ENCODE data around the gene ERRFI1. TPM values are rescaled to one million over a fixed set of nuclear protein-coding genes. Genes with fewer than 3 reads are reported as not detected.

The ERRFI1 gene
- total and polyA plus RNA-seq, 2 of the 8 experiments (the other 6 are each of a cell fraction or from before 2014, with no cell fraction given): 23.4 to 46.1 TPM

GRCh38 chr1:8046391-8046790 is 20.3 kb upstream of the ERRFI1 start:
- no peak overlapping the region for H3K4me2 ChIP-seq (ENCODE audit: insufficient read depth in 1 of 2, low read depth in 2 of 2, low read length in 2 of 2)

More at GRCh38 chr1:8046391-8046790, 20.3 kb upstream of the ERRFI1 start:
- no peak overlapping the region for H2BK12ac ChIP-seq (ENCODE audit: low read depth, low read length)
- H4K8ac ChIP-seq (ENCODE audit: extremely low read depth, insufficient read depth, low read length): no peak overlapping the region
- FAIRE-seq (no peak), DNase-seq (ENCODE audit: low read depth in 1 of 2, low spot score in 2 of 2) (no peak)
- H4K91ac ChIP-seq (replicated peaks; ENCODE audit: insufficient read length, low read length): no peak overlapping the region
- ChIA-PET CTCF (ENCODE audit: partially characterized antibody) (no interaction called here), POLR2A (ENCODE audit: partially characterized antibody) (no interaction called here)
- WGBS, 2 experiments (ENCODE audit: extremely low coverage in 1 of 2, insufficient coverage in 1 of 2, insufficient read length in 1 of 2, insufficient replicate concordance in 2 of 2, low coverage in 1 of 2, low lambda C conversion rate in 2 of 2, missing lambda C conversion rate in 1 of 2): 91% methylated on average over 12 of the region's 12 CpGs; no CpG with 5 or more reads in 1 of the 2 experiments
- H3K4ac ChIP-seq (replicated peaks; ENCODE audit: insufficient read length, low read depth, low read length): no peak overlapping the region
- H4K20me1 ChIP-seq (replicated peaks in 1 of 2; ENCODE audit: control insufficient read depth in 1 of 2, insufficient read depth in 2 of 2, low read length in 2 of 2): no peaks in the 10 kb centered on the region
- no peaks in the 10 kb centered on the region for H3K79me2 ChIP-seq (ENCODE audit: control insufficient read depth in 1 of 2, insufficient read depth in 2 of 2, low read length in 2 of 2)
- H2AFZ ChIP-seq (ENCODE audit: low read length): no peak overlapping the region
- no peak overlapping the region for H3K27ac ChIP-seq (ENCODE audit: low read depth, low read length)
- H3K9ac ChIP-seq (replicated peaks in 1 of 4; ENCODE audit: extremely low read depth in 1 of 4, low read depth in 3 of 4, low read length in 3 of 4): no peak overlapping the region
- no peaks in the 10 kb centered on the region for H3K27me3 ChIP-seq (replicated peaks in 1 of 4; ENCODE audit: control insufficient read depth in 3 of 4, extremely low read depth in 1 of 4, insufficient read depth in 3 of 4, low read length in 3 of 4)
- no peak overlapping the region for H2BK120ac ChIP-seq (replicated peaks; ENCODE audit: low read depth, low read length)
- H2AK5ac ChIP-seq (ENCODE audit: low read depth, low read length): no peak overlapping the region
- no peak overlapping the region for H2BK15ac ChIP-seq (ENCODE audit: low read length)
- no peak overlapping the region for H3K56ac ChIP-seq (replicated peaks; ENCODE audit: insufficient read length, low read depth, low read length)
- no peak overlapping the region for H3K23ac ChIP-seq (ENCODE audit: insufficient read length)
- H3K18ac ChIP-seq (ENCODE audit: extremely low read depth, low read length): no peak overlapping the region
- H3K9me3 ChIP-seq (ENCODE audit: insufficient read depth in 2 of 2, low read depth in 1 of 2, low read length in 1 of 2): peaks cover 3 to 6% of the 10 kb centered on the region in 2 experiments; a peak in 1 of 4 replicates
- H2BK20ac ChIP-seq (ENCODE audit: low read length): no peak overlapping the region
- H3K14ac ChIP-seq (ENCODE audit: insufficient read length): no peak overlapping the region
- H3K79me1 ChIP-seq (ENCODE audit: low read depth, low read length): no peaks in the 10 kb centered on the region
- H3K36me3 ChIP-seq (ENCODE audit: control insufficient read depth in 2 of 4, insufficient read depth in 4 of 4, low read length in 3 of 4): no peaks in the 10 kb centered on the region
- no peak overlapping the region for H4K5ac ChIP-seq (ENCODE audit: insufficient read length, low read depth, low read length)
- H3K4me3 ChIP-seq (ENCODE audit: extremely low read depth in 1 of 4, insufficient read depth in 2 of 4, low read depth in 3 of 4, low read length in 4 of 4): no peak overlapping the region
- H3K23me2 ChIP-seq (ENCODE audit: low read depth, low read length): no peaks in the 10 kb centered on the region
- no peaks in the 10 kb centered on the region for H3K4me1 ChIP-seq (replicated peaks in 1 of 4; ENCODE audit: control insufficient read depth in 3 of 4, insufficient read depth in 4 of 4, low read length in 3 of 4)
- H2BK5ac ChIP-seq (ENCODE audit: low read depth, low read length): no peak overlapping the region
- no peak for TF ChIP-seq BCL11A (IDR thresholded peaks at IDR 0.05; ENCODE audit: low read depth in 2 of 2, low read length in 2 of 2)
- no peak for TF ChIP-seq ASH2L (IDR thresholded peaks at IDR 0.05; ENCODE audit: low read length)
- no peak for TF ChIP-seq GTF2F1 (IDR thresholded peaks at IDR 0.05; ENCODE audit: borderline replicate concordance, low read depth, low read length)

All from H1 (cell line).